Fibroblast of the aortic adventitia (primary cell): Measurements from ENCODE around the gene LRG1. TPM values are rescaled to one million over a fixed set of nuclear protein-coding genes. Genes with fewer than 3 reads are reported as not detected.
A peak's percentile ranks its signal among the peaks of the same experiment; 100 is the strongest.

ENCODE experiments used
- DNase-seq: peaks from one replicate; pipeline ENCODE4 v3.0.0-alpha.2; 2010; ENCODE audit warnings: low read depth
- H3K4me3 ChIP-seq: 2 replicates; pipeline ENCODE4 v1.5.1; 2011; ENCODE audit warnings: low read depth, mild to moderate bottlenecking, control low read depth, low read length, moderate library complexity
- CTCF ChIP-seq: IDR thresholded peaks from 2 replicates; pipeline ENCODE4 v1.5.1; 2011; ENCODE audit warnings: mild to moderate bottlenecking, low read length, control low read depth, inconsistent platforms; ENCODE audit not compliant: insufficient read depth
- total RNA-seq: library from RNA; depleted of rRNA; stranded (reverse); fragments of >200 nt; gene quantifications from 2 replicates; pipeline ENCODE4 v1.2.3, GENCODE V29; 2012; ENCODE audit warnings: low replicate concordance

LRG1 gene
- total RNA-seq, 1 donor: not detected

DNA sequence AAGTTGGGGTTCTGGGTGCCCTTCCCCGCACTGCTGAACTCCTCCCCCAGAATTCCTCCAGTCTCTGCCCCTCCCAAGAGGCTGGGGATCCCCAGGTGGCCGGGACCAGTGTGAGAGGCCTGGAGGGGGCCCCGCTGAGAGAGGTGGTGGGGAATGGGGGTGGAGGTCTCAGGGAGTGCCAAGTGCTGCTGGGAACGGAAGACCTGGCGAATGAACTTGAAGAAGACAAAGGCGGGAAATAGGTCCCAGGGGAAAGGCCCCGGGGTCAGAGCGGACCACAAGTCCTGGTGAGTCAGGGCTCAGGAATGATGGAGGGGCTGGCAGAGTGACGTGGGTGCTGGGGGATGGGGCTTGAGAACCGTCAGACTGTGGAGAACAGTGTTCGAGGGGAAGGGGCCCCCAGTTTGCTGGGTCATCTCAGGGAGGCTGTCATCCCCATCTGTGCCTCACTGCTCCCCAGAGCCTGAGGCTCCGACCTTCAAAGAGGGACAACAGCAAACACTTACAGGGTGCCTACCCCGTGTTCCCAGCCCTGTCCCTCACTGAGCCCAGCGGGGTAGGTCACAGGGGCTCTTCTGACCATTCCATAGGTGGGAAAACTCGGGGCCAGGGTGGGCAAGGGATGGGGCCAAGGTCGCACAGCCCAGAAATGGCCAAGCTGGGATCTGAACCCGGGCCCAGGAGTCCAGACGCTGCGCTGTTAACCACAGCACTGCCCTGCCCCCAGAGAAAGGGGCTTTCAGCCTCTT is 35.6 kb upstream of the LRG1 start:
- DNase-seq: peak; percentile 98
- TF ChIP-seq CTCF: no peak
- no peak overlapping the region for H3K4me3 ChIP-seq

GRCh38 chr19:4573682-4574081 is 33.8 kb upstream of the LRG1 start:
- H3K4me3 ChIP-seq: no peak overlapping the region
- no peak for DNase-seq
- no peak for TF ChIP-seq CTCF

- peak; percentile 12 for DNase-seq
- no peak overlapping the region for H3K4me3 ChIP-seq
- TF ChIP-seq CTCF: no peak
Measured at GRCh38 chr19:4571305-4571917, 31.6 kb upstream of the LRG1 start.

DNA sequence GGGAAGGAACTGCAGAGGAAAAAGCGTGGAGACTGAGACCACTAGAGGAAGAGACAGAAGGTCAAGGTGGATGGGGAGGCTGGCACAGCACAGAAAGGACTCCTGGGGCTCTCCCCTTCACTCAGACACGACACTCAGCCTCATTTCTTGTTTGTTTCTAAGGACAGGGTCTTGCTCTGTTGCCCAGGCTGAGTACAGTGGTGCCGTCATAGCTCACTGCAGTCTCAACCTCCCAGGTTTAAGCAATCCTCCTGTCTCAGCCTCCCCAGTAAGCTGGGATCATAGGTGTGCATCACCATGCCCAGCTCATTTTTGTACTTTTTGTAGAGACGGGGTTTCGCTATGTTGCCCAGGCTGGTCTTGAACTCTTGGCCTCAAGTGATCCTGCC is 31.1 kb upstream of the LRG1 start:
- TF ChIP-seq CTCF: no peak
- no peak for DNase-seq
- no peak overlapping the region for H3K4me3 ChIP-seq

GRCh38 chr19:4570402-4570801 is 30.6 kb upstream of the LRG1 start:
- H3K4me3 ChIP-seq: no peak overlapping the region
- TF ChIP-seq CTCF: no peak
- DNase-seq: no peak

DNA sequence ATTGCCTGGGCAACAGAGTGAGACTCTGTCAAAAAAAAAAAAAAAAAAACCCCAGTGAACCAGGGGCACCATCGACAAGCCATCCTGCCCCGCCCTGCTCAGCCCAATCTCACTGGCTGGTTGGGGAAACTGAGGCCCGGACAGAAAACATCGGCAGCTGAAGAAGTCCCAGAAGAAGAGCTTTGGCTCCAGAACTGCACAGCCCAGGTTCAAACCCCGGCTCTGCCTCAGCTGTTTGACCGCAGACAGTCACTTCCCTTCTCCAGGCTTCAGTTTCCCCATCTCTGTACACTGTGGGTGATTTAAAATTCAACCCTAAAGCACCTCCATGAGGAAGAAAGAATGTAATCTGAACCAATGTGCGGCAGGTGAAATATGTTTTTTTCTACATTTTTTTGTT is 29.1 kb upstream of the LRG1 start:
- TF ChIP-seq CTCF: no peak

More for the DNA sequence above, 29.1 kb upstream of the LRG1 start:
- no peak for DNase-seq
- H3K4me3 ChIP-seq: no peak overlapping the region
